Spleen (tissue), 7 donors: ENCODE measurements around the gene SCIMP.
A peak's percentile ranks its signal among the peaks of the same experiment; 100 is the strongest.

Experiments
- POLR2A ChIP-seq, 3 donors: fragments of 450-650 bp; IDR thresholded peaks; one replicate each; pipeline ENCODE4 v1.5.1; 2017; ENCODE audit warnings: antibody characterized with exemption in 3 of 3, mild to moderate bottlenecking in 1 of 3
- POLR2AphosphoS5 ChIP-seq, 3 donors: sonication (generic); formaldehyde crosslinking; IDR thresholded peaks; one replicate each; pipeline ENCODE4 v1.5.1; 2017; ENCODE audit warnings: antibody characterized with exemption in 3 of 3
- TF ChIP-seq, protein P1 (sequence below), 11 experiments: fragments of 200-600 bp in 7 of 11; fragments of 450-650 bp in 4 of 11; sonication (generic) in 4 of 11; IDR thresholded peaks in 8 of 11; conservative IDR thresholded peaks in 3 of 11; 1 replicate in 7 of 11; 2 replicates in 4 of 11; pipeline versions ENCODE4 v1.4.0 to v1.8.0; 2016 to 2021; ENCODE audit warnings: antibody characterized with exemption in 11 of 11, inconsistent platforms in 4 of 11, mild to moderate bottlenecking in 1 of 11
- donor health status: DM: no; HTN: no; CAD: no; lungs with moderate emphysema.
- donor health status: DM: no; HTN: no; CAD: no.
- donor health status: DM: no; HTN: no; CAD: no.

DNA sequence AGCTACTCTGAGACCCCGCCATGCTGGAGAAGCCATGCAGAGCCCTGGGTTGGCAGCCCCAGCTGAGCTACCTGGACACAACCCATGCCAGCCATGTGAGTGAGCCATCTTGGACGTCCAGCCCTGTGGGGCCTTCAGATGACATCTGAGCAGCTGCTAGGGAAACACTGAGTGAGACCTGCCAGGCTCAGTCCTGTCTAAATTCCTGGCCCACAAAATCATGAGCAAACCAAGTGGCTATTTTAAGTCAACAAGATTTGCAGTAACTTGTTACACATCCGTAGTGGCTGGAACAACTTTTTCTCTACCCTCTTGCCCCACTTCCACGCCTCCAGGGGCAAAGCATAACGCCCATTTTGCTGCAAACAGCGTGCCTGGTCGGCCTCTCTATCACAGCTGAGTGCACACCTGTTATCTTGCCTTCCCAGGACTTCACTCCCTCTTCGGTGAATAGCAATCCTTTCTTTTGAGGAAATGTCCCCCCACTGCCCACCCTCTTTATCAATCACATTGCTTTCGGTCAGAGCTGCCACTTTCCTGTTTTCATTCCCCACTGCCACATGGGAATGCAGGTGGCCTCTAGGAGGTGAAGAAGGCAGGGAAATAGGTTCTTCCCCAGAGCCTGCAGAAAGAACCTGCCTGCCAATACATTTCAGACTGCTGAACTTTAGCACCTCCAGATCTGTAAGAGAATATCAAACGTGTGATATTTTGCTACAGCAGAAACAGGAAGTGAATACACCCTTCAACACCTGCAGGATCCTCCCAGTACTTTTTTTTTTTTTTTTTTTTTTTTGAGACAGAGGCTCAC, 7.4 kb upstream of the SCIMP start:
- TF ChIP-seq POLR2AphosphoS5 (IDR thresholded peaks at IDR 0.05) (peak in 1 of 3 donors; percentile 30), POLR2A (IDR thresholded peaks at IDR 0.05) (no peak)
- TF ChIP-seq, protein P1, sequence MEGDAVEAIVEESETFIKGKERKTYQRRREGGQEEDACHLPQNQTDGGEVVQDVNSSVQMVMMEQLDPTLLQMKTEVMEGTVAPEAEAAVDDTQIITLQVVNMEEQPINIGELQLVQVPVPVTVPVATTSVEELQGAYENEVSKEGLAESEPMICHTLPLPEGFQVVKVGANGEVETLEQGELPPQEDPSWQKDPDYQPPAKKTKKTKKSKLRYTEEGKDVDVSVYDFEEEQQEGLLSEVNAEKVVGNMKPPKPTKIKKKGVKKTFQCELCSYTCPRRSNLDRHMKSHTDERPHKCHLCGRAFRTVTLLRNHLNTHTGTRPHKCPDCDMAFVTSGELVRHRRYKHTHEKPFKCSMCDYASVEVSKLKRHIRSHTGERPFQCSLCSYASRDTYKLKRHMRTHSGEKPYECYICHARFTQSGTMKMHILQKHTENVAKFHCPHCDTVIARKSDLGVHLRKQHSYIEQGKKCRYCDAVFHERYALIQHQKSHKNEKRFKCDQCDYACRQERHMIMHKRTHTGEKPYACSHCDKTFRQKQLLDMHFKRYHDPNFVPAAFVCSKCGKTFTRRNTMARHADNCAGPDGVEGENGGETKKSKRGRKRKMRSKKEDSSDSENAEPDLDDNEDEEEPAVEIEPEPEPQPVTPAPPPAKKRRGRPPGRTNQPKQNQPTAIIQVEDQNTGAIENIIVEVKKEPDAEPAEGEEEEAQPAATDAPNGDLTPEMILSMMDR (IDR thresholded peaks at IDR 0.05 in 8 of 11, conservative IDR thresholded peaks at IDR 0.05 in 3 of 11): peak in 3 of 11 experiments; percentile 8 to 42 (median 10)
